HFF-Myc (cell line): Measurements from ENCODE around the gene ALPP.

ENCODE experiments used
- DNase-seq: peaks from one replicate; pipeline ENCODE4 v3.0.0-alpha.2; 2011; ENCODE audit warnings: low read depth; ENCODE audit errors: extremely low read depth
- H3K4me3 ChIP-seq: replicated peaks from 2 replicates; pipeline ENCODE4 v1.5.1; 2011; ENCODE audit warnings: low read depth, mild to moderate bottlenecking, control low read depth, low read length
- CTCF ChIP-seq: IDR thresholded peaks from 2 replicates; pipeline ENCODE4 v1.5.1; 2012; ENCODE audit warnings: mild to moderate bottlenecking, low read depth, low read length, control low read depth; ENCODE audit errors: missing control alignments

The ALPP gene

GRCh38 chr2:232351686-232352510 lies 26.7 kb upstream of the ALPP start:
- TF ChIP-seq CTCF: no peak
- no peak for DNase-seq
- no peak overlapping the region for H3K4me3 ChIP-seq

- DNase-seq: no peak
- H3K4me3 ChIP-seq: no peak overlapping the region
- TF ChIP-seq CTCF: no peak
Observed at GRCh38 chr2:232352511-232353091, 25.9 kb upstream of the ALPP start.

GRCh38 chr2:232353096-232353495 lies 25.5 kb upstream of the ALPP start:
- DNase-seq: no peak
- TF ChIP-seq CTCF: no peak
- no peak overlapping the region for H3K4me3 ChIP-seq

- TF ChIP-seq CTCF: no peak
- DNase-seq: no peak
Observed at GRCh38 chr2:232353660-232354059, 24.9 kb upstream of the ALPP start.

GRCh38 chr2:232354069-232354468 lies 24.5 kb upstream of the ALPP start:
- DNase-seq: no peak
- no peak for TF ChIP-seq CTCF
- H3K4me3 ChIP-seq: no peak overlapping the region

More at GRCh38 chr2:232353660-232354059, 24.9 kb upstream of the ALPP start:
- H3K4me3 ChIP-seq: no peak overlapping the region

GRCh38 chr2:232361646-232362045 lies 16.9 kb upstream of the ALPP start:
- H3K4me3 ChIP-seq: no peak overlapping the region
- DNase-seq: no peak
- TF ChIP-seq CTCF: no peak
